OCI-M1 (cell line): Measurements from ENCODE around the gene IRF1.

Experiments used
- DNase-seq: peaks from one replicate; lab custom pipeline; 2025; lab: John Stamatoyannopoulos, UW

The IRF1 gene

DNA sequence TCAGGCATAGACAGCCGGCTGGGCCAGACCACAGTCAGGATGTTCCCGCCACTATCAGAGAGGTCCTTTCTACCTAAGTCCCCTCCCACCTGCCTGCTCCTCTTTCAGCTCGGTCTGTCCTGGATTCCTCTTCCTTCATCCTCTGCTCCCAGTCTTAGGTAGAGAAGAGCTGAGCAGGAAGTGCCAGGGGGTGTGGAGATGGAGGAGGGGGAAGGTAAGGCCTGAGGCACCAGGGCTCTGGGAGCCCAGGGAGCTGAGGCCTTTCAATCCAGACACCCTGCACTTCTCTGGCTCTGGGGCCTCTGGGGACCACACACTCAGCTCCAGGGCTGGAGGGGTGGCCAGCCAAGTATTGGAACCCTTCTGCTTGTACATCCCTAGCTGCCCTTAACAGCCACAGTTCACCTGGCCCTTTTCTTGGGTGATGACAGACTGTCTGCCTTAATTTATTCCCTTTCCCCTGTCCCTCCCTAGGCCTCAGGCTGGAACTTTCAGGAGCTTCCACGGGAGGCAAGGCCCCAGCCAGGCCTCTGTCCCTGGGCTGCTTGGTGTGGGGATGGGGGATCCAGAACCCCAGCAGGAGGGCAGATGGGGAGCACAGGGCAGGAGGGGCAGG lies 15.6 kb downstream of the IRF1 start:
- no peak for DNase-seq

DNA sequence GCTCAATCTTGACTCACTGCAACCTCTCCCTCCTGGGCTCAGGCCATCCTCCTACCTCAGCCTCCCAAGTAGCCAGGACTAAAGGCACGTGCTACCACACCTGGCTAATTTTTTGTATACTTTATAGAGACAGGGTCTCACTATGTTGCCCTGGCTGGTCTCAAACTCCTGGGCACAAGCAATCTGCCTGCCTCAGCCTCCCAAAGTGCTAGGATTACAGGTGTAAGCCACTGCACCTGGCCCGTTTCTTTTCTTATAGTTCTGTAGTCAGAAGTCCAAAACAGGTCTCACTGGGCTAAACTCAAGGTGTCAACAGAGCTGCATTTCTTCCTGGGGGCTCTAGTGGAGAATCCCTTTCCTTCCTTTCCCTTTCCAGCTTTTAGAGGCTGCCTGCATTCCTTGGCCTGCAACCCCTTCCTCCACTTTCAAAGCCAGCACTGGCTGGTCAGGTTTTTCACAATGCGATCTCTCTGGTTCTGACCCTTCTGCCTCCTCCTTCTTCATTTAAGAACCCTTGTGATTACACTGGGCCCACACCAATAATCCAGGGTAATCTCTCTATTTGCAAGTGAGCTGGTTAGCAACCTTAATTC lies 16.3 kb downstream of the IRF1 start:
- no peak for DNase-seq

DNA sequence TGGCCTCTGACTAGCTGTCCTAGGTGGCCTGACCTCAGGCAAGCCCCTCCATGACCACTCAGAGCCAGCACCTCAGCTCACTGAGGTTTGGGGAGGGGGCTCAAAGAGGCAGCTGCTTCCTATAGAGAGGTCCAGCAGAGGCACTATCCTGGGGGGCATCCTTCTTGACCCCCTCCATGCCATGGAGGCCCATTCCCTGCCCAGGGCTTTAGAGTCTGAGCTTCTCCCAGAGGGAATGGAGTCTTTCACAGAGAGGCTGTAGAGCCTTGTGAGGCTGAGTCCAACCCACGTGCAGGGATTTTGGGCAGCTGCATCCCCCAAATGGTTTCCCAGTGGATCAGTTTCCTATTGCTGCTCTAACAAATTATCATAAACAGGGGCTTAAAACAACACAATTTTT lies 16.9 kb downstream of the IRF1 start:
- DNase-seq = no peak

DNA sequence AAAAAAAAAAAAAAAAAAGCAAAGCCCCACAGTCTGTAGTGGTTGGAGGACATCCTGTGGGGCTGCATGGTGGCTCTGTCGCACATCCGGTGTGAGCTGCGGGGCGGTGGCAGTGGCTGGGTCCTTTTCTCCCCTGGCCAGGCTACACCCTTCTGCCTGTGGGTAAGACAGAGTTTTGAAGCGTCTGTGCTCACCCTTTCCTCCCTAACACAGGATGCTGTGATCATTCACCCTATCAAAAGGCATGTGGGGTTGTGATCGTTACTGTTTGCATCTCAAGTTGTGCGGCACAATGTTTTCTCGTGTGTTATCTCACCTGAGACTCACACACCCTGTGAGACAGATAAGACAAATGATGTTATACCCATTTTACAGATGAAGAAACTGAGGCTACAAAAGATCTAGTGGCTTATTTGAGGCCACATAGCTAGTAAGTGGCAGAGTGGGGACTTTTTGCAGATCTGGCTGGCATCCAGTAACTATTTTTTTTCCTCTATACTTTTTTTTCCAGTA lies 17.5 kb downstream of the IRF1 start:
- DNase-seq = no peak

DNA sequence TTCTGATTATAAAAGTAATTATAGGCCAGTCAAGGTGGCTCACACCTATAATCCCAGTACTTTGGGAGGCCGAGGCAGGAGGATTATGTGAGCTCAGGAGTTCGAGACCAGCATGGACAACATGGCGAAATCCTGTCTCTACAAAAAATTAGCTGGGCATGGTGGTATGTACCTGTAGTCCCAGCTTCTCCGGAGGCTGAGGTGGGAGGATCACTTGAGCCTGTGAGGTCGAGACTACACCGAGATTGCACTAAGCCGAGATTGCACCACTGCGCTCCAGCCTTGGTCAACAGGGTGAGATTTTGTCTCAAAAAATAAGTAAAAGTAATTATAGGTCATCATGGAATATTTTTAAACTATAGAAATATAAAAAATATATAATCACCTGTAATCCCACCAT lies 18.1 kb downstream of the IRF1 start:
- DNase-seq = no peak

DNA sequence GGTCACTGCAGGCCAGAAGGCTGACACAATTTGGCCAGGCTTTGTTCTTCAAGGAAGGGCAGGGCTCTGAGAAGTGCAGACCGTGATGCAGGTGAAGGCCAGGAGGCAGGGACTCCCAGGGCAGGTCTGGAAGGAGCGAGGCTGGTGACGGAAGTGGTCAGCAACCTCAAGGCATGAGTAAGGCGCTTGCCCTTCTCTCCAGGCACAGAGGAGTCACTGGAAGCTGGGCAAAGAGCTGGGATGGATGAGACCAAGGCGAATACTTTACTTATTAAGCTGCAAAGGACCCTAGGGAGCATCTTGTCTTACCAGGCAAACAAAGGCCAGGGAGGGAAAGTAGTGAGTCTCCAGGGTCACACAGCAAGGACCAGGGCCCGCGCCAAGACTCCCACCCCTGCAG lies 18.6 kb downstream of the IRF1 start:
- no peak for DNase-seq

DNA sequence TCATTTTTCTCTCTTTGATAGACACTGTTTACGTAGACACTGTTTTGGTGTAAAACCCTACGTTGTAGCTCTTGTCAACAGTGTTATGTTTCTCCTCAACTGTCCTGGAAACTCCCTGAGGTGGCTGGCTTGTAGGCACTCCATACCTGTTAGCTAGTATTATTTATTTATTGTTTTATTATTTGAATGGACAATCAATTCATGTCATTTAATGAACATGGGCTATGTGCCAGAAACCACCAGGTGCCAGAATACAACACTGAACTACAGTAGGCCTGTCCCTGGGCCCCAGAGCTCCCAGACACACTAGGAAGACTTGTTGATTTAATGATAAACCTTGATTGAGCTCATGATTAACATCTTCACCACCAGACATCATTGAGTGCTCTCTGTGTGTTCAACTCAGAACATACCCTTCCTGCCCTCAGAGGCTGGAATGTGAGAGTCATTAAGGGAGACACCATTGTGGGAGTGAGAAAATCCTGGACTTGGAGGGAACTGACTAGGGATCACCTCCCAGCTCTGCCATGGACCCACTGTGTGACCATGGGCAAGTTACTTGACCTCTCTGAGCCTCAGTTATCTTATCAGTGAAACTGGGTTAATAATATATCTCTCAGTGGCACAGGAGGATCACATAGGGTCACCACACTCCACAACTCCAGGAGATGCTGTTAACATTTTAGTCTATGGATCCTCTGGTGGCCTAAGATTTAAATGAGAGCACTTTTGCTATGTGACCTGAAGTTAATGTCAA lies 19.2 kb downstream of the IRF1 start:
- DNase-seq = no peak

DNA sequence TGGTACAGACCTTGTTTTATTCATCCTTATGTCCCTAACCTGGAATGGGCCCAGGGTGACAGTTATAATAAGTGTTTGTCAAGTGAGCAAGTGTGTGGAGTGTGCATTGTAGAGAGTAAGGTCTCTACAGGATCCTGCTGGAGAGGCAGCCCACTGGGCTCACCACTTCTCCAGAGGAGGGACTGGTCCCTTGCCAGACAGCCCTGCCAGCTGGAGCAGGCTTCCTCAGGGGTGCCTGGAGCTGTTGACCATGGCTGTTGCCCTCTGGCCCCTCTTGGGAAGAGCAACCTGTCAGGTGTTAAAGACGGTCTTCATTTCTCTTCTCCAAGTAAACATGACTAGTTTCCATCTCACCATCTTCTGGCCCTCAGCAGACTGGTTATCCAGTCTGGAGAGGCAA lies 20.0 kb downstream of the IRF1 start:
- no peak for DNase-seq

DNA sequence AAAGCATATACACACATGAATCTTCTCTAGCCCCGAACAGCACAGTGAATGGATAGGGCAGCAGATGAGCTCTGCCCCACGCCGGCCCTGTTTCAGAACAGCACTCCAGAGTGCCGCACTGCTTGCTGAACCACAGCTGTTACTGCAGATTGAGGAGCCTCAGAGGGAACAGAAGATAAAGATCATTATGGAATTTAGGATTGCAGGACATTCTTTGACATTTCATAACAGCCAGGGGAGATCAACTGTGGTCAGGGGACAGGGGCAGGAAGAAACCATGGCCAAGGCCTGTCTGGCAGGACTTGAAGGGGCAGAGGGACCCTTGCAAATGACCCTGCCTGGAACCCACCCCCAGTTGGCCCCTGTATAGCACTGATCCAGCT lies 20.6 kb downstream of the IRF1 start:
- no peak for DNase-seq

DNA sequence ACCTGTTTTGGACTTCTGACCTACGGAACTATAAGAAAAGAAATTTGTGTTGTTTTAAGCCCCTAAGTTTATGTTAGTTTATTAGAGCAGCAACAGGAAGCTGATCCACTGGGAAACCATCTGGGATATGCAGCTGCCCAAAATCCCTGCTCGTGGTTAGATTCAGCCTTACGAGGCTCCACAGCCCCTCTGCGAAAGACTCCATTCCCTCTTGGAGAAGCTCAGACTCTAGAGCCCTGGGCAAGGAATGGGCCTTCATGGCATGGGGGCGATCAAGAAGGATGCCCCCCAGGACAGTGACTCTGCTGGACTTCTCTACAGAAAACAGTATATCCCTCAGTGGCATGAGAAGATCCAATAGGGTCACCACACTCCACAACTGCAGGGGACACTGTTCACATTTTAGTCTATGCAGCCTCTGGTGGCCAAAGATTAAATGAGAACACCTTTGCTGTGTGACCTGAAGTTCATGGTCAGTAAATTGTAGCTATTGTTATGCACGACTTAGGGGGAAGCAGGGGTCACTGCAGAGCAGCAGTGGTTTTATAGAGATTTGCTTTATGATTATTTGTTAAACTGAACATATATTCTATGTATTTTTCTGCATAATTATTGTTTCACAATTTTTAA lies 21.1 kb downstream of the IRF1 start:
- no peak for DNase-seq

DNA sequence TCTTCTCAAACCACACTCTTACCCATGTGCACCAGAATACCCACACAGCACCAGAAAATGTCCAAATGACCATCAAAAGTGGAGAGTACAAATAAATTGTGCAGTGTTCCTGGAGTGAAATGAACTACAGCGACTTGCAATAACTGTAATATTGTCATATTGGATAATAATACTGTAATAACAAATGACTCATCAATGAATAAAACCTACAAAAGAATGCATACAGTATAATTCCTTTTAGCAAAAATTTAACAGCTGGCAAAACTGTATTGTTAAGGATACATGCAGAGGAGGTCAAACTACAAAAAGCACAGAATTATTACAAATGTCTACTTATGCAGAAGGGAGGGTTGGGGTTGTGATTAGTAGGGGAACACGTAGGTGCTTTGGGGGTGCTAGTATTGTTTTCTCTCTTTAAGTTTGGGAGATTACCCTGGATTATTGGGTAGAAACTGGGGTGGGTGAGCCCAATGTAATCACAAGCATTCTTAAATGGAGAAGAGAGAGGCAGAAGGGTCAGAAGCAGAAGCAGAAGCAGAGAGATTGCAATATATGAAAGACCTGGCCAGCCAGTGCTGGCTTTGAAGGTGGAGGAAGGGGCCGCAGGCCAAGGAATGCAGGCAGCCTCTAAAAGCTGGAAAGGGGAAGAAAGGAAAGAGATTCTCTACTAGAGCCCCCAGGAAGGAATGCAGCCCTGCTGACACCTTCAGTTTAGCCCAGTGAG lies 21.8 kb downstream of the IRF1 start:
- no peak for DNase-seq

DNA sequence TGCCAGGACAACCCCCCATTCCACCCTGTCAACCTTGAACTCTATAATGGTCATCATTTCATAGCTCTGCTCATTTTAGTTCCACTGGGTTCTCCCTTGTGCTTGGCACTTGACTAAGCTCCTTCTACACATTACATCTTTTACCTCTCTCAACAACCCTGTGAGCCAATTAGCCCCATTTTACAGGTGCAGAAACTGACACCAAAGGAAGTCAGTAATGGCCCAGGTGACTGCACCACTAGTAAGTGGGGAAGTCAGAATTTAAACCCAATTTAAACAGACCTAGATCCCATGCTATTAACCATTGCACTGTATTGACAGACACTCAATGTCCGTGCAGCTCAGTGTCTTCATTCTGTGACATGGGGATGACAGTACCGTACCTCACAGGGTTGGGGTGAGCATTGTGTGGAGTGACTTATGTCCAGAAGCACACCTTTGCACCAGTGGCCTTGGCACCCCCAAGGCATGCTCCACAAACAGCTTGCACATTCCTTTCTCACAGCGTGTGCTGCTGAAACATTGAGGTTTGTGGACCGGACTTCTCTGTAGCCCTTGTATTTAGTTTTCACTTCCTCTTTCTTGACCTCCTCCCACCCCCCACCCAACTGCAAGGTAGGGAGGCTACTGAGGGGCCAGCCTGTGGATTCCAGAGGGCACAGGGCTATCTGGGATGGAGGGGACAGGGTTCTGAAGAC lies 23.1 kb downstream of the IRF1 start:
- DNase-seq = peak; percentile 82

DNA sequence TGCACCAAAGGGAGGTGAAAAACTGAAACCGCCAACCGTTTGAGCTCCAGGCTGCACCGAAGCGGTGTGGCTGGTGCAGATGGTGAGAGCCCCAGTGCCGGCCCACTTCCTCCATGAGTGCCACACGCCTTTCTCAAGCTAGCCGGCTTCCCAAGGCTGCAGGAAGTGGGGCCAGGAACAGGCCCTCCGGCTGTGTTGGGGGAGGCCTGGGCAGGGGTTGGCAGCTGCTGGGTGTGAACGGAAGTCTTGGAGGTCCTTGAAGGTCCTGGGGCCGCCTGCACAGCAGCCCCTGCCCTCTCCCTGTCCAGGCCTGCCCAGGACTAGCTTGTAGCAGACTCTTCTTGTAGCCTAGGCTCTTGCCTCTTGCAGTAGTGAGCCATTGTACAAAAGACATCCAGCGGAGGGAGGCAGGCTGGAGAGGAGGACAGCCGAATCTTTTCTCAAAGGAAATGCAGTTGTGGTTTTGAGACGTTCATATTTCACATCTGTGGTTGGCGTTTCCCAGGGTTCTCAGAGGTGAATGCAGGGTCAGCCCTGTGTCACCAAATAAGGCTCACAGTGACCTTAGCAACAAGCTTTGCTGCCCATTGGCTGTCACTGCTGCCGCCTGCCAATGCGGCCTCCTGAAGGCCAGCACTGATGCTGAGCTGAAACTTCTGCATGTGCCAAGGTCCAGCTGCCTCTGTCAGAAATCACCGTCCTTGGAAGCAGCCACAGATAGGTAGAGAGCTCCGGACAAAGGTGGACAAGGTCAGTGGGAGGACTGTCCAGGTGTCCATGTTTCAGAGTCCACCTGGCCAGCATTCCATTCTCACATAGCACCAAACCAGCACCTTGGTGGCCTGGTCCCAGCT lies 23.9 kb downstream of the IRF1 start:
- peak; percentile 95 for DNase-seq

DNA sequence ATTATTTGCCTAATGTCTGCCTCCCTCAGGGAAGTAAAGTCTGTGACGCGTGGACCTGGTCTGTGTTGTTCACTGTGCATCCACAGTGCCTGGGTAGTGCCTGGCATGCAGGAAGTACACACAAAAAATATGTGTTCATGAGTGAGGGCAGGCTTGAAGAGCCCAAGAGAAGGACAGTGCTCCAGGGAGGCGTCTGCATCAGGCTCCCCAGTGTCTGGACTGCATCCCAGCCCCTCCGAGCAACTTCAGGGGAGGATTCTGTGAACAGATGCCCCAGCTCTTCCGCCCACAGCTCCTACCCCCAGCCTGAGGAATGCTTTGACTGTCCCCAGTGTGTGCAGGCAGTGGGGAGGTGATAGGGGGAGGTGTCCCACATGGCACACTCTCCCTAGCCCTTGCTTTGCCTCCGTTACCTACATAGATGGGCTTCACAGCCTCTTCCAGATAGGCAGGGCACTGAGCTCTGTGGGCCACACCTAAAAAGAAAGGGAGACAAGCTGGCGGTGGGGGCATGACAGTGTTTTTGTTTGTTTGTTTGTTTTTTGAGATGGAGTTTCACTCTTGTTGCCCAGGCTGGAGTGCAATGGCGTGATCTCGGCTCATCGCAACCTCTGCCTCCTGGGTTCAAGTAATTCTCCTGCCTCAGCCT lies 25.4 kb downstream of the IRF1 start:
- no peak for DNase-seq

DNA sequence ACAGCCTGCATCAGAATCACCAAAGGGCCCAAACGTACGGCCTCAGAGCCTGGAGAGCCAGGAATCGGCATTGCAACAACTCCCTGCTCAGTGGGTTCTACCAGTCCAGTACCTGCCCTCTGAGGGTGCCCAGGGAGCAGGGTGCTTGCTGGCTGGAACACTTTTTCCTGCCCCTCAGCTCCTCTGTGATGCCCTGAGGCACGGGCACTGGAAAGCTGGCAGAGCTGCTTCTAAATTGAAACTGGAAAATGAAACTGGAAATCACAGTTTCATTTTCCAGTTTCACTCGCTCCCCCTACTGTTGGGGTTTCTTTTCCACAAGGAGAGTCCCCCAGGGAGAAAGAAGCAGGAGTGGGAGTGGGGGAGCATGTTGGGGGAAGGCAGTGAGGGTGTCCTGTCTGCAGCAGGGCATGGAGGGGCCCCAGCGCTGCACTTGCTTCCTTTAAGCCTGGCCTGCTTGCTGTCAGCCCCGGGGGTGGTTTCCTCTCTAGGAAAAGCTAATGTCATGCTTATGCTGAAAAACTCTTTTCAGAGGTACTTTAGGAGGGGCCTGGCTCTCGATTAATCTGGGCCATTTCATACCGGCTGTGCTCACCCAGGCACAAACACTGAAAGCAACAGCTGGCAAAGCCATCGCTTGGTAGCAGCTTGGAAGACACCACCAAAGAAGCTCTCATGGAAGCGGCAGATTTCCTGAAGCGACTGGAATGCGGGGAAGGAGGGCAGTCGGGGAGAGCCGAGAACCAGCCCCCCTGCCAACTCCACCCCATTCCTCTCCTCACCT lies 26.2 kb downstream of the IRF1 start:
- peak; percentile 24 for DNase-seq

DNA sequence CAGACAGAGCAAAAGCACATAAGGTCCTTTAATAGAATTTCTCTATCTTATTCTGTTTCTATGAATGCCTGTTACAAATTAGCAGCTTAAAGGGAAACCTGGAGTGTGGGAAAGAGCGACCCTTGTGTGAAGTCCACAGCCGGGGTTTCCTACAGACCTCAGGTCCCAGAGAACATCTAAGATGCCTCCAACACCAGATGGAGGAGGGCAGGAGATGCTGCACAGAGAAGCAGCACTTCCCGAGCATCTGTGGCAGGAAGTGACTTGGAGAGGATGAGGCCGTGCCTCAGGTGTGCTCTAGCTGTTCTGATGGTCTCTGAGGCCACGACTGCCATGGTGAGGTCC lies 26.8 kb downstream of the IRF1 start:
- no peak for DNase-seq

DNA sequence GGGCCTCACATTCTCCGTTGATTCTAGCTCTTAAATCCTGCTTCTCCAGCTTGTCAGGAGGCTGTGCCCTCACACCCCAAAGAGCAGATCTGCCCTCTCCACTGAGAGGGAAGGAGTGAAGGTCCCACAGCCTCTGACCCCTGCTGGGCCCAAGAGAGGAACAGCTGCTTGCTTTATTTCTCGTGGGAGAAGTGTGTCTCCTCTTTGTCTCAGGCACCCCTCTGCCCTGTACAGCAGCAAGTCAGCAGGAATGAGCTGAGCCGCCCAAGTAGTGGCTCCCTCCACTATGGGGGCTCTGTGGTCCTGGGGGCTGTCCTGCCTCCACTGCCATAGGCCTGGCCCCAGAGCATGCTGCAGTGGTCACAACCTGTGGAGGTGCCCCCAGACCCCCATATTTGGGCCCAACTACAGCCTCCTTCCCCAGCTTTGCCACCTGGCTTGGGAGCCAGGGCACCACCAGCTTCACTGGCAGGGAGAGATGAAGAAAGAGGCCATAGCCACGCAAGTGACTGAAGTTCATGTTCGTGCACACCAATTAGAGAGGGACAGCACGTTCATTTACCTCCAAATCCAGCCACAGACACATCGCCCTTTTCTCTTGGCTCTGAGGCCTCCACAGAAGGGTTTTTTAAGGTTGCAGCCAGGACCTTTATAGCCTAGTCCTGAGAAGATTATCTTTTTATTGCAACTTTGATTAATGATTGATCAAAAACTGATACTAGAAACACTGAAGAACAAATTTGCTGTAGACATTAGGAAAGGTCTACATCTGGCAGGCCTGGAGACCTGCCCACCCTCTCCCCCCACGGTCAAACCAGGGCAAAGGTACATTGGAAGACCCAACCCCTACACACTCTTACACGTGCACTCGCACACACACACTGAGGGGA lies 27.5 kb downstream of the IRF1 start:
- no peak for DNase-seq

DNA sequence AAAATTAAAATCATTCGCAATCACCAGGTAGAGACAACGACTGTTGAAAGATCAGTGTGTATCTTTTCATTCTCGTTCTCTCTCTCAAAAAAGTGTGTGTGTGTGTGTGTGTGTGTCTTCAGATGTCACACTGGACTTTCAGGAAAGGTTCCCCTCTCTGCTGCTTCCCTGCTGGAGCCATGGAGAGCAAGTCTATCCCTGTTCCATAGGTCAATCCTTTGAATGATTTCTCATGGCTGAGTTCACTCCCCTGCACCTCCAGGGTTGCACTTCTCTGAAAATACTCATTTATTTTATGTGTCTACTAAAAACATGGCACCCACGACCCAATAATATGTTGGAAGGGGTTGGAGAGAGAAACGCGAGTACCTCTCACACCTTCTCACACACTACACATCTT lies 28.2 kb downstream of the IRF1 start:
- no peak for DNase-seq
